WERI-Rb-1 (cell line): ENCODE measurements around the gene CNTNAP2.

Experiments
- DNase-seq: peaks from one replicate; pipeline ENCODE4 v3.0.0-alpha.2; 2020
- H3K27ac ChIP-seq: fragments of 250-450 bp; sonication (Bioruptor Pico); 2 replicates; pipeline ENCODE4 v1.5.1; 2020; ENCODE audit warnings: mild to moderate bottlenecking, moderate library complexity
- H3K27me3 ChIP-seq: fragments of 250-450 bp; sonication (Bioruptor Pico); 2 replicates; pipeline ENCODE4 v1.5.1; 2021; ENCODE audit warnings: mild to moderate bottlenecking, low read depth, moderate library complexity; ENCODE audit not compliant: insufficient read depth, severe bottlenecking
- H3K36me3 ChIP-seq: fragments of 250-450 bp; sonication (Bioruptor Pico); 2 replicates; pipeline ENCODE4 v1.5.1; 2020; ENCODE audit warnings: mild to moderate bottlenecking, moderate library complexity
- H3K4me3 ChIP-seq: 2 replicates; pipeline ENCODE4 v1.5.1; 2011; ENCODE audit warnings: low read depth, mild to moderate bottlenecking, control low read depth, low read length
- H3K9me3 ChIP-seq: fragments of 250-450 bp; sonication (Bioruptor Pico); 2 replicates; pipeline ENCODE4 v1.5.1; 2021; ENCODE audit warnings: mild to moderate bottlenecking, moderate library complexity; ENCODE audit not compliant: severe bottlenecking
- CTCF ChIP-seq: IDR thresholded peaks from 2 replicates; pipeline ENCODE4 v1.5.1; 2011; ENCODE audit warnings: low read depth, mild to moderate bottlenecking, control low read depth, inconsistent platforms, low read length

CNTNAP2 gene

DNA sequence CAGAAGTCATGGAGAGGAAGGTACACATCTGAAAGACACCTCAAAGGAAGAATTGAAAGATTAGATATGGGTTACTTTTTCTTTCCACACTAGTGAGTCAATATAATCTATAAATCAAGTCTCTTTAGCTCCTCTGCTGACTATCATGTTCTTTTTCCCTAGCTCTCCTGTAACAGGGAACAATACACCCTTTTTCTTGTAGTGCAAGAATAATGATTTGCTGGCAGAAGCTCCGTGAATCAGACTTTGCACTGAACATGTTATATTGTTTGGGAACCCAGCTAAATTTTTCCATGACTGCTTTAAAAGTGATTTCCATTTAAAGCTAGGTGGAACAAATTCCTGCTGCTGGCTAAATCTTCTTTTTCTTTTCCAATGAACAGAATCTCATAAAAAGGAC, 1717.4 kb downstream of the CNTNAP2 start:
- Histone ChIP-seq H3K9me3 (peaks cover 7% of the 10 kb centered on the region), H3K27ac (no peak overlapping the region), H3K36me3 (no peaks in the 10 kb centered on the region), H3K27me3 (no peaks in the 10 kb centered on the region), H3K4me3 (no peak overlapping the region)
- DNase-seq, result no peak
- TF ChIP-seq CTCF, result no peak

DNA sequence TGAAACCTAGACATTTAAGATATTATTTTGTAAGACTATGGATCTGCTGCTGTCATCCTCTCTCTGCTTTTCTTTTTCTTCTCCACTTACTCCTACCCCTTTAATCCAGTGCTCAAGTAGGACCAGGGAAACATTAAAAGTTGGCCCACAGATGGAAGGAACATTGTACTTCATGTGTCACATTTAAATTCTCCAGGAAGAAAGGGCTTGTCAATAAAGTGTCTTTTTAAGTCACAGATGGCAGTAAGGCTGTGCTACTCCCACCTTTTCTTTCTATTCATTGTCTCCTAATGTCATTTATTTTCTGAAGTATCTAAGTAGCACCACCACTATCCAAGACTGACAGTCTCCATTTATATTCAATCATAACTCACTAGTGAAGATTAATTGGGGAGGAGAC, 1736.2 kb downstream of the CNTNAP2 start:
- Histone ChIP-seq H3K27me3 (no peaks in the 10 kb centered on the region), H3K9me3 (no peaks in the 10 kb centered on the region), H3K27ac (no peak overlapping the region), H3K4me3 (no peak overlapping the region), H3K36me3 (no peaks in the 10 kb centered on the region)
- DNase-seq, result no peak
- TF ChIP-seq CTCF, result no peak

GRCh38 chr7:147857152-147858140, 1740.8 kb downstream of the CNTNAP2 start:
- H3K9me3 ChIP-seq, result no peaks in the 10 kb centered on the region
- H3K4me3 ChIP-seq, result no peak overlapping the region
- no peak overlapping the region for H3K27ac ChIP-seq
- TF ChIP-seq CTCF, result no peak
- H3K36me3 ChIP-seq, result no peaks in the 10 kb centered on the region
- no peaks in the 10 kb centered on the region for H3K27me3 ChIP-seq
- no peak for DNase-seq

DNA sequence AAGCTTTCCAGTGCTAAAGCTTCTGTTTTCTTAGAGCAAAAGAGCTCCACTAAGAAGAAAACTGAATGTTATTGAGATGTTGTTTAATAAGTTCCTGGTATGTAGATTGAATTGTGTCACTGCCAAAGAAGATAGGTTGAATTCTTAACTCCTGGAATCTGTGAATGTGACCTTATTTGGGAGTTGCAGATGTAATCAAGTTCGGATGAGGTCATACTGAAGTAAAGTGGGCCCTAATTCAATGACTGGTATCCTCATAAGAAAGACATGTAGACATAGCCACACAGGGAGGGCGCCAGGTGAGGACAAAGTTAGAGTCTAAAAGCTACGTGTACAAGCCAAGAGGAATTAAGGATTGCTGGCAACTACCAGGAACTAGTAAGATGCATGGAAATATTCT, 1741.8 kb downstream of the CNTNAP2 start:
- no peak for DNase-seq
- no peak for TF ChIP-seq CTCF
- Histone ChIP-seq H3K27me3 (no peaks in the 10 kb centered on the region), H3K9me3 (no peaks in the 10 kb centered on the region), H3K27ac (no peak overlapping the region), H3K4me3 (no peak overlapping the region), H3K36me3 (no peaks in the 10 kb centered on the region)

GRCh38 chr7:147859033-147859432, 1742.4 kb downstream of the CNTNAP2 start:
- no peak overlapping the region for H3K27ac ChIP-seq
- no peak overlapping the region for H3K4me3 ChIP-seq
- no peaks in the 10 kb centered on the region for H3K36me3 ChIP-seq
- no peaks in the 10 kb centered on the region for H3K9me3 ChIP-seq
- no peaks in the 10 kb centered on the region for H3K27me3 ChIP-seq
- no peak for DNase-seq
- TF ChIP-seq CTCF, result no peak
